KMS-11 (cell line): Measurements from ENCODE around the gene IQCE.

Experiments
- H2AFZ ChIP-seq: fragments of 200-600 bp; sonication (generic); 2 replicates; pipeline ENCODE4 v1.6.1; 2016; ENCODE audit warnings: antibody characterized with exemption, mixed run types, low read depth
- H3K27ac ChIP-seq: fragments of 200-600 bp; sonication (generic); 2 replicates; pipeline ENCODE4 v1.6.1; 2016; ENCODE audit warnings: mild to moderate bottlenecking, mixed run types
- H3K27me3 ChIP-seq: fragments of 200-600 bp; sonication (generic); 2 replicates; pipeline ENCODE4 v1.6.1; 2017; ENCODE audit warnings: mild to moderate bottlenecking, low read depth, mixed run types, moderate library complexity; ENCODE audit not compliant: insufficient read depth
- H3K36me3 ChIP-seq: fragments of 200-600 bp; sonication (generic); 2 replicates; pipeline ENCODE4 v1.6.1; 2017; ENCODE audit warnings: mild to moderate bottlenecking, mixed run types; ENCODE audit not compliant: insufficient read depth
- H3K4me1 ChIP-seq: fragments of 200-600 bp; sonication (generic); 2 replicates; pipeline ENCODE4 v1.6.1; 2016; ENCODE audit warnings: mild to moderate bottlenecking, low read depth, mixed run types; ENCODE audit not compliant: poor library complexity, severe bottlenecking
- H3K4me2 ChIP-seq: fragments of 200-600 bp; sonication (generic); 2 replicates; pipeline ENCODE4 v1.7.0; 2016; ENCODE audit warnings: mild to moderate bottlenecking, mixed run types
- H3K4me3 ChIP-seq: fragments of 200-600 bp; sonication (generic); IDR thresholded peaks from 2 replicates; pipeline ENCODE4 v1.6.1; 2017; ENCODE audit warnings: low read depth, low read length, mixed read lengths; ENCODE audit not compliant: insufficient read depth
- H3K79me2 ChIP-seq: fragments of 200-600 bp; sonication (generic); 2 replicates; pipeline ENCODE4 v1.6.1; 2016; ENCODE audit warnings: low read depth, mixed run types; ENCODE audit not compliant: insufficient read depth
- H3K9ac ChIP-seq: fragments of 200-600 bp; sonication (generic); 2 replicates; pipeline ENCODE4 v1.6.1; 2016; ENCODE audit warnings: mild to moderate bottlenecking, mixed run types
- H4K20me1 ChIP-seq: fragments of 200-600 bp; sonication (generic); 2 replicates; pipeline ENCODE4 v1.6.1; 2016; ENCODE audit warnings: mild to moderate bottlenecking, mixed run types; ENCODE audit not compliant: insufficient read depth
- TF ChIP-seq, protein P1 (sequence below): fragments of 200-600 bp; sonication (generic); conservative IDR thresholded peaks from 2 replicates; pipeline ENCODE4 v1.6.1; 2017; ENCODE audit warnings: low read depth, mild to moderate bottlenecking, antibody characterized with exemption, low read length, moderate library complexity, mixed read lengths

Gene IQCE

DNA sequence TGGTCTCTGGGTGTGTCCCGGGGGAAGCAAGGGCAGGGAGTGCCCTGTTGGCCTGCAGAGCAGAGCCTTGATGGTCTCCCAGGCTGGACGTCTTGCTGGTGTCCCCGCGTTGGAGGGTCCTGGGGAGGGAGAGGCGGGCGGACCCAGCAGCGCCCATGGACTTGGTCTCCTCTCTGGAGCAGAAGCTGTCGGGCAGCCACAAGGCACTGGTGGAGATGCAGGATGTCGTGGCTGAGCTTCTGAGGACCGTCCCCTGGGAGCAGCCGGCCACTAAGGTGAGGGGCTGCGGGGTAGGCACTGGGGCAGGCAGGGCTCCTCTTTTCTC, 93.9 kb downstream of the IQCE start:
- no peak overlapping the region for H3K4me3 ChIP-seq
- no peaks in the 10 kb centered on the region for H3K36me3 ChIP-seq
- H3K9ac ChIP-seq: no peak overlapping the region
- H3K4me2 ChIP-seq: no peak overlapping the region
- no peaks in the 10 kb centered on the region for H4K20me1 ChIP-seq
- peaks cover 5% of the 10 kb centered on the region; the same call in 1 of the 2 replicates for H3K27me3 ChIP-seq
- H3K4me1 ChIP-seq: no peaks in the 10 kb centered on the region
- no peaks in the 10 kb centered on the region for H3K79me2 ChIP-seq
- no peak overlapping the region for H2AFZ ChIP-seq
- TF ChIP-seq, protein P1, sequence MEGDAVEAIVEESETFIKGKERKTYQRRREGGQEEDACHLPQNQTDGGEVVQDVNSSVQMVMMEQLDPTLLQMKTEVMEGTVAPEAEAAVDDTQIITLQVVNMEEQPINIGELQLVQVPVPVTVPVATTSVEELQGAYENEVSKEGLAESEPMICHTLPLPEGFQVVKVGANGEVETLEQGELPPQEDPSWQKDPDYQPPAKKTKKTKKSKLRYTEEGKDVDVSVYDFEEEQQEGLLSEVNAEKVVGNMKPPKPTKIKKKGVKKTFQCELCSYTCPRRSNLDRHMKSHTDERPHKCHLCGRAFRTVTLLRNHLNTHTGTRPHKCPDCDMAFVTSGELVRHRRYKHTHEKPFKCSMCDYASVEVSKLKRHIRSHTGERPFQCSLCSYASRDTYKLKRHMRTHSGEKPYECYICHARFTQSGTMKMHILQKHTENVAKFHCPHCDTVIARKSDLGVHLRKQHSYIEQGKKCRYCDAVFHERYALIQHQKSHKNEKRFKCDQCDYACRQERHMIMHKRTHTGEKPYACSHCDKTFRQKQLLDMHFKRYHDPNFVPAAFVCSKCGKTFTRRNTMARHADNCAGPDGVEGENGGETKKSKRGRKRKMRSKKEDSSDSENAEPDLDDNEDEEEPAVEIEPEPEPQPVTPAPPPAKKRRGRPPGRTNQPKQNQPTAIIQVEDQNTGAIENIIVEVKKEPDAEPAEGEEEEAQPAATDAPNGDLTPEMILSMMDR: no peak
- no peak overlapping the region for H3K27ac ChIP-seq

DNA sequence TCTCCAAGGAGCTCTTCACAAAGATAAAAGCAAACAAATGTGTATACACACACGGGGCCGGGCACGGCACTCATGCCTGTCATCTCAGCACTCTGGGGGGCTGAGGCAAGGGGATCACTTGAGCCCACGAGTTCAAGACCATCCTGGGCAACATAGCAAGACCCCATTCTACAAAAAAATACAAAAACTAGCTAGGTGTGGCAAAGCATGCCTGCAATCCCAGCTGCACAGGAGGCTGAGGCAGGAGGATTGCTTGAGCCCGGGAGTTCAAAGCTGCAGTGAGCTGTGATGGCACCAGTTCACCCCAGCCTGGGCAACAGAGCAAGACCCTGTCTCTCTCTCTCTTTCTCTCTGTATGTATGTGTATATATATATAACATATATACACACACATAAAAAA, 95.3 kb downstream of the IQCE start:
- H4K20me1 ChIP-seq: no peaks in the 10 kb centered on the region
- TF ChIP-seq, protein P1: no peak
- H3K36me3 ChIP-seq: no peaks in the 10 kb centered on the region
- H3K9ac ChIP-seq: no peak overlapping the region
- H3K4me3 ChIP-seq: no peak overlapping the region
- H3K79me2 ChIP-seq: no peaks in the 10 kb centered on the region
- H3K27ac ChIP-seq: no peak overlapping the region
- H2AFZ ChIP-seq: no peak overlapping the region
- no peaks in the 10 kb centered on the region for H3K4me1 ChIP-seq
- no peak overlapping the region for H3K4me2 ChIP-seq
- H3K27me3 ChIP-seq: peaks cover 5% of the 10 kb centered on the region; the same call in 1 of the 2 replicates

DNA sequence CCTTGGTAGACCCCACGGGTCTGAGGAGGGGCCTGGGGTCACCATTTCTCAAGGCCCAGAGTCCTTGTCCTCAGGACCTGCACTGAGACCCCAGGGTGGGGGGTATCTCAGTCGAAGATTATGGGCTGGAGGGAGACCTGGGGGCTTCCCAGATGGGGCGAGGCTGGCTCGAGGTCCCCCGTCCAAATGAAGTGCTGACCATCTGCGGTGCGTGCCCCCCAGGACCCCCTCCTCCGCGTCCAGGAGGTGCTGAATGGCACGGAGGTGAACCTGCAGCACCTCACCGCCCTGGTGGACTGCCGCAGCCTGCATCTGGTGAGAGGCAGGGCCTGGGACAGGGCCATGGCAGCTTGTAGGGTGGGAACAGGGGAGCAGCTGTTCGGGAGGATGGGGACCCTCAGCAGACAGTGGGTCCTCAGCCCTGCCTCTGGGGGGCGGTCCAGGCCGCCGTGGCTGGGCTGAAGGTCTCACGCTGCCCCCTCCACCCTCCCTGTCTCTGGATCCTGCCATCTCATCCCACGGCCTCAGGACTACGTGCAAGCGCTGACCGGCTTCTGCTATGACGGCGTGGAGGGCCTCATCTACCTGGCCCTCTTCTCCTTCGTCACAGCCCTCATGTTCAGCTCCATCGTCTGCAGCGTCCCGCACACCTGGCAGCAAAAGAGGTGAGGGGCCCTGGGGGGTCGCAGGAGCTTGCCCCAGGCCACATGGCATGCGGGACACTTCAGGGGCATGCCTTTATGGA, 97.3 kb downstream of the IQCE start:
- no peak overlapping the region for H3K27ac ChIP-seq
- H3K4me2 ChIP-seq: no peak overlapping the region
- no peaks in the 10 kb centered on the region for H3K4me1 ChIP-seq
- TF ChIP-seq, protein P1: no peak
- H2AFZ ChIP-seq: no peak overlapping the region
- H3K36me3 ChIP-seq: no peaks in the 10 kb centered on the region
- H4K20me1 ChIP-seq: no peaks in the 10 kb centered on the region
- H3K27me3 ChIP-seq: peaks cover 5% of the 10 kb centered on the region; the same call in 1 of the 2 replicates
- no peak overlapping the region for H3K9ac ChIP-seq
- no peak overlapping the region for H3K4me3 ChIP-seq
- no peaks in the 10 kb centered on the region for H3K79me2 ChIP-seq

DNA sequence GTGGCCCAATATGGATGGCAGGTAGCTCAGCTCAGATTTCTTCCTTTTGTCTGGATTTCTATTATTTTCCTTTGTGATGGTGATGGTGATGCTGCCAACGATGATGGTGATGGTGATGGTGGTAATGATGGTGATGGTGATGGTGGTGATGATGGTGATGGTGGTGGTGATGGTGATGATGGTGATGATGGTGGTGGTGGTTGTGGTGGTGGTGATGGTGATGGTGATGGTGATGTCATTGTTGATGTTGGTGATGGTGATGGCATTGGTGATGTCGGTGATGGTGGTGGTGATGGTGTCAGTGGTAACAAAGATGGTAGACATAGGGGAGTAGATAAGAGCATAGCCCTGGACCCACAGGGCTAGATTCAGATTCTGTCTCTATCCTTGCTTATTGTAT, 98.4 kb downstream of the IQCE start:
- no peaks in the 10 kb centered on the region for H4K20me1 ChIP-seq
- TF ChIP-seq, protein P1: no peak
- no peak overlapping the region for H2AFZ ChIP-seq
- H3K9ac ChIP-seq: no peak overlapping the region
- H3K79me2 ChIP-seq: no peaks in the 10 kb centered on the region
- H3K36me3 ChIP-seq: no peaks in the 10 kb centered on the region
- H3K4me2 ChIP-seq: no peak overlapping the region
- no peaks in the 10 kb centered on the region for H3K4me1 ChIP-seq
- no peak overlapping the region for H3K4me3 ChIP-seq
- peaks cover 8% of the 10 kb centered on the region; the same call in 1 of the 2 replicates for H3K27me3 ChIP-seq
- H3K27ac ChIP-seq: no peak overlapping the region
